Measurements from ENCODE around the gene CALHM6.

DNA sequence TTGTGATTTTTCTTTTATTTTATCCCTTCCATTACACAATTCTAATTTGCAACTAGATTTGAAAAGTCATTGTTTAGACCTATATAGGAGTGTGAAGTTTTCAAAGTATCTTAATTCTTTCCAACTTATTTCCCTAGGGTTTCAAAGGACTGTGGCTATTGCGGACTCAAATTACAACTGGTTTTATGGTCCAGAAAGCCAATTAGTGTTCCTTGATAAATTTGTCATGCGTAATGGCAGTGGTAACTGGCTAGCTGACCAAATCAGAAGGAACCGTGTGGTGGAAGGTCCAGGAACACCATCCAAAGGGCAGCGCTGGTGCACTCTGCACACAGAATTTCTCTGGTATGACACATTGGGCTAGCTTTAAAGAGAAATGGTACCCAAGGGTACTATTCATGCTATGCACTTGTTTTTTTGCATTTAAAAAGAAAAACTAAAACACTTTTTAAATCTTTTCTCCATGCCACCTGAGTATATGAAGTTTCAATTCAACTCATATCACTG, 27.9 kb upstream of the CALHM6 start:
- TF ChIP-seq EP300 (IDR thresholded peaks at IDR 0.05; ENCODE audit: low read depth in 2 of 2, low read length in 2 of 2) (no peak), EP300 (CRISPR knock-in tag; IDR thresholded peaks at IDR 0.05; ENCODE audit: borderline replicate concordance) (no peak), PRDM10 (CRISPR knock-in tag; IDR thresholded peaks at IDR 0.05; ENCODE audit: low read depth) (no peak), MTA3 (CRISPR knock-in tag; IDR thresholded peaks at IDR 0.05) (no peak), POLR2AphosphoS5 (IDR thresholded peaks at IDR 0.05; ENCODE audit: low read depth, low read length) (no peak), SUZ12 (IDR thresholded peaks at IDR 0.05; ENCODE audit: low read depth, low read length) (no peak), ZNF496 (CRISPR knock-in tag; IDR thresholded peaks at IDR 0.05; ENCODE audit: insufficient replicate concordance) (no peak), CTCF (CRISPR knock-in tag; IDR thresholded peaks at IDR 0.05) (no peak), KLF13 (CRISPR knock-in tag; IDR thresholded peaks at IDR 0.05) (no peak), PREB (CRISPR knock-in tag; IDR thresholded peaks at IDR 0.05) (no peak), ISL2 (CRISPR knock-in tag; IDR thresholded peaks at IDR 0.05) (no peak), MIXL1 (CRISPR knock-in tag; IDR thresholded peaks at IDR 0.05) (no peak), FOXA1 (IDR thresholded peaks at IDR 0.05) (no peak), FOXA1 (CRISPR knock-in tag; IDR thresholded peaks at IDR 0.05) (no peak), RFX5 (IDR thresholded peaks at IDR 0.05; ENCODE audit: low read depth, low read length) (no peak), FOXK1 (CRISPR knock-in tag; IDR thresholded peaks at IDR 0.05; ENCODE audit: borderline replicate concordance, low read depth) (no peak)

All from HepG2 (cell line).